Caco-2 (cell line): ENCODE results near the gene CTIF. TPM values are rescaled to one million over a fixed set of nuclear protein-coding genes. Genes with fewer than 3 reads are reported as not detected.

ENCODE experiments used
- BruUV-seq: library from RNA; stranded (reverse); fragments of 400-500 nt; replicated peaks from 2 replicates; lab custom pipeline; 2021; lab: Mats Ljungman, UMichigan
- CTCF ChIA-PET: fragments of 300-600 bp; sonication (Branson Sonifier 250); formaldehyde crosslinking; loops from one replicate; lab custom pipeline; 2022; ENCODE audit warnings: antibody characterized with exemption; lab: Charles Lee
- POLR2A ChIA-PET: fragments of 300-600 bp; sonication (Branson Sonifier 250); formaldehyde crosslinking; loops from one replicate; lab custom pipeline; 2022; ENCODE audit warnings: antibody characterized with exemption; lab: Charles Lee
- DNase-seq, 2 experiments: peaks; one replicate each; pipeline versions ENCODE4 v3.0.0 to v3.0.0-alpha.2; 2020 to 2022
- H3K27me3 ChIP-seq: replicated peaks from 2 replicates; pipeline ENCODE4 v1.6.0; 2011; ENCODE audit warnings: low read length; ENCODE audit not compliant: control insufficient read depth, insufficient read depth
- H3K36me3 ChIP-seq: 2 replicates; pipeline ENCODE4 v1.5.1; 2011; ENCODE audit warnings: low read length; ENCODE audit not compliant: control insufficient read depth, insufficient read depth
- H3K4me1 ChIP-seq: fragments of 250-450 bp; sonication (Bioruptor Pico); 2 replicates; pipeline ENCODE4 v1.5.1; 2020; ENCODE audit warnings: mild to moderate bottlenecking
- H3K4me3 ChIP-seq: 2 replicates; pipeline ENCODE4 v1.5.1; 2011; ENCODE audit warnings: low read depth, mild to moderate bottlenecking, control low read depth, low read length
- H3K9me3 ChIP-seq: fragments of 250-450 bp; sonication (Bioruptor Pico); 2 replicates; pipeline ENCODE4 v1.5.1; 2020; ENCODE audit warnings: mild to moderate bottlenecking, moderate library complexity
- H3K27ac Mint-ChIP-seq: one replicate; pipeline ENCODE4 v1.8.0; 2022; ENCODE audit warnings: mixed read lengths; ENCODE audit not compliant: unreplicated experiment
- H3K27me3 Mint-ChIP-seq: one replicate; pipeline ENCODE4 v1.8.0; 2022; ENCODE audit warnings: mixed read lengths; ENCODE audit not compliant: insufficient read depth, unreplicated experiment
- H3K36me3 Mint-ChIP-seq: one replicate; pipeline ENCODE4 v1.8.0; 2022; ENCODE audit warnings: mild to moderate bottlenecking, mixed read lengths; ENCODE audit not compliant: insufficient read depth, unreplicated experiment
- H3K4me1 Mint-ChIP-seq: one replicate; pipeline ENCODE4 v1.8.0; 2022; ENCODE audit warnings: low read depth, mixed read lengths; ENCODE audit not compliant: unreplicated experiment
- H3K4me3 Mint-ChIP-seq: one replicate; pipeline ENCODE4 v1.8.0; 2022; ENCODE audit warnings: mild to moderate bottlenecking, moderate library complexity, mixed read lengths; ENCODE audit not compliant: unreplicated experiment
- H3K9me3 Mint-ChIP-seq: one replicate; pipeline ENCODE4 v1.8.0; 2022; ENCODE audit warnings: mixed read lengths; ENCODE audit not compliant: unreplicated experiment
- intact Hi-C: fragments of 100-400 bp; cut with micrococcal nuclease; formaldehyde crosslinking; loops from one replicate; pipeline ENCODE4 v1.10.0; 2022; ENCODE audit not compliant: unreplicated experiment
- total RNA-seq: library from RNA; stranded (reverse); gene quantifications from 2 replicates; pipeline ENCODE4 v1.2.3, GENCODE V29; 2022
- TF ChIP-seq, protein P1 (sequence below), 2 experiments: fragments of 200-600 bp in 1 of 2; IDR thresholded peaks; 1 replicate in 1 of 2; 2 replicates in 1 of 2; pipeline versions ENCODE4 v1.5.1 to v1.8.0; 2011 to 2022; ENCODE audit warnings: antibody characterized with exemption in 1 of 2, control low read depth in 1 of 2, inconsistent platforms in 1 of 2, low read depth in 1 of 2, low read length in 1 of 2, mild to moderate bottlenecking in 1 of 2, moderate library complexity in 1 of 2; ENCODE audit not compliant: insufficient read depth in 1 of 2, severe bottlenecking in 1 of 2, unreplicated experiment in 1 of 2

Gene CTIF
- total RNA-seq, 1 experiment from 2014 or later: 19.9 TPM

DNA sequence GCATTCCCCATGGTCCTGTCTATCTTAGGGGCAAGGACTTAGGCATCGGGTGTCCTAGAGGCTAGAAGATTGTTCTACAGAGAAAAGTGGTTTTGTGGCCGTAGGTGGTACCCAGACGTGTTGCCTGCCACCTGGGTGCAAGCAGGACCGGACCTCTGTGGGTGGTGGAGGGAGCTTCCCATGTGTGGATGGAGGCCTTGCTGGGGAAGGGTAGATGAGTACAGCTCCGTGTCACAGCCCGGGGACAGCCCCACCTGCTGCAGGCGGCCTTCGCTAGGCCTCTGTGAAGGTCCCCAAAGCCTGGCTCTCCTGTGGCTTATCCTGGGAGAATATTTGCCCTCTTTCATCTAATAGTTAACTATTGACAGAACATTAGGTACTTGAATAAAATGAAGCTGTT is 25.3 kb downstream of the CTIF start:
- Histone ChIP-seq H3K9me3 (no peaks in the 10 kb centered on the region), H3K4me3 (no peak overlapping the region), H3K4me1 (no peaks in the 10 kb centered on the region), H3K36me3 (no peaks in the 10 kb centered on the region), H3K27me3 (no peaks in the 10 kb centered on the region)
- Mint-ChIP-seq H3K4me3 (no peak overlapping the region), H3K36me3 (no peaks in the 10 kb centered on the region), H3K4me1 (no peaks in the 10 kb centered on the region), H3K27me3 (no peaks in the 10 kb centered on the region), H3K27ac (no peak overlapping the region), H3K9me3 (no peaks in the 10 kb centered on the region)
- CTCF ChIA-PET: no interaction called here
- no TSS peak for BruUV-seq
- no peak for DNase-seq
- TF ChIP-seq, protein P1, sequence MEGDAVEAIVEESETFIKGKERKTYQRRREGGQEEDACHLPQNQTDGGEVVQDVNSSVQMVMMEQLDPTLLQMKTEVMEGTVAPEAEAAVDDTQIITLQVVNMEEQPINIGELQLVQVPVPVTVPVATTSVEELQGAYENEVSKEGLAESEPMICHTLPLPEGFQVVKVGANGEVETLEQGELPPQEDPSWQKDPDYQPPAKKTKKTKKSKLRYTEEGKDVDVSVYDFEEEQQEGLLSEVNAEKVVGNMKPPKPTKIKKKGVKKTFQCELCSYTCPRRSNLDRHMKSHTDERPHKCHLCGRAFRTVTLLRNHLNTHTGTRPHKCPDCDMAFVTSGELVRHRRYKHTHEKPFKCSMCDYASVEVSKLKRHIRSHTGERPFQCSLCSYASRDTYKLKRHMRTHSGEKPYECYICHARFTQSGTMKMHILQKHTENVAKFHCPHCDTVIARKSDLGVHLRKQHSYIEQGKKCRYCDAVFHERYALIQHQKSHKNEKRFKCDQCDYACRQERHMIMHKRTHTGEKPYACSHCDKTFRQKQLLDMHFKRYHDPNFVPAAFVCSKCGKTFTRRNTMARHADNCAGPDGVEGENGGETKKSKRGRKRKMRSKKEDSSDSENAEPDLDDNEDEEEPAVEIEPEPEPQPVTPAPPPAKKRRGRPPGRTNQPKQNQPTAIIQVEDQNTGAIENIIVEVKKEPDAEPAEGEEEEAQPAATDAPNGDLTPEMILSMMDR (IDR thresholded peaks at IDR 0.05; ENCODE audit: insufficient read depth in 1 of 2, low read depth in 1 of 2, low read length in 1 of 2, severe bottlenecking in 1 of 2, unreplicated experiment in 1 of 2): no peak
- intact Hi-C loops: no loop called here
- POLR2A ChIA-PET: no interaction called here

DNA sequence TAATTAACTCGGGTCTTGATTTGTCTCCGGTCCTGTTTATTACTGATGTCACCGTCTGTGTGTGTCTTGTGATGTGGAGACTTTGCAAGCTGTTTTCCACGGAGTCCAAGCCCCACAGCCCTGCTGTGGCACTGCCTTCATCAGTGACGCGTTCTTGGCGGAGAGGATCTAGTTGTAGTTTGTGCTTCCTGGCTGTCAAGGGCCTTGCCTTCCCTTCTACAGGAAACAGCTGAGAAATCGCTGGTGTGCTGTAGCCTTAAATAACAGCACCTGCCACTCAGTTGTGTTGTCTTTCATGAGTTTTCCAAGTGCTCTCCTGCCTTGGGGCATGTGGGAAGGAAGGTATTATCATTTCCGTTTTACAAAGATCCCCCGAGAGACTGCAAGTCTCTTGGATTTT is 26.3 kb downstream of the CTIF start:
- no peaks in the 10 kb centered on the region for H3K9me3 Mint-ChIP-seq
- no peaks in the 10 kb centered on the region for H3K36me3 Mint-ChIP-seq
- Histone ChIP-seq H3K36me3 (no peaks in the 10 kb centered on the region), H3K4me1 (no peaks in the 10 kb centered on the region), H3K9me3 (no peaks in the 10 kb centered on the region), H3K4me3 (no peak overlapping the region), H3K27me3 (no peaks in the 10 kb centered on the region)
- no peaks in the 10 kb centered on the region for H3K4me1 Mint-ChIP-seq
- TF ChIP-seq, protein P1 (IDR thresholded peaks at IDR 0.05; ENCODE audit: insufficient read depth in 1 of 2, low read depth in 1 of 2, low read length in 1 of 2, severe bottlenecking in 1 of 2, unreplicated experiment in 1 of 2): no peak
- intact Hi-C loops: no loop called here
- ChIA-PET CTCF (no interaction called here), POLR2A (no interaction called here)
- no peak overlapping the region for H3K4me3 Mint-ChIP-seq
- H3K27ac Mint-ChIP-seq: no peak overlapping the region
- BruUV-seq: no TSS peak
- no peak for DNase-seq
- H3K27me3 Mint-ChIP-seq: no peaks in the 10 kb centered on the region

DNA sequence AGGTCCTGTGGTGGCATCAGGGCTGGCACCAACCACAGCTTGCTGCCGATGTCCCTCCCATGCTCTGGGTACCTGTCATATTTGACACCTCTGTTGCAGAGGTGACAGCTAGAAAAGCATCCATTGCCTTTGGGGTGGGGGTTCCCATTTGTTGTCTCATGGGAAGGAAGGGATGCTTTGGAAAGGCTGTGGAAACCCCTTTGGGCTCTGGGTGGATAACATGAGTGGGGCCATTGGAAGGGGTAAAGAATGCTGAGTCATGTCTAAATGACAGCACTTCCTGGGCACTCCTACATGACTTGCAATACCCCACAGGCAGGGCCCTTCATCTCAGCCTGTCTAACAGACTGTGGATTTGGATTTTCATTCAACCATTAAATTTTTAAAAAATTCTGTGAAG is 27.8 kb downstream of the CTIF start:
- no peak for DNase-seq
- H3K27ac Mint-ChIP-seq: no peak overlapping the region
- Histone ChIP-seq H3K4me3 (no peak overlapping the region), H3K9me3 (no peaks in the 10 kb centered on the region), H3K27me3 (no peaks in the 10 kb centered on the region), H3K36me3 (no peaks in the 10 kb centered on the region), H3K4me1 (no peaks in the 10 kb centered on the region)
- TF ChIP-seq, protein P1 (IDR thresholded peaks at IDR 0.05; ENCODE audit: insufficient read depth in 1 of 2, low read depth in 1 of 2, low read length in 1 of 2, severe bottlenecking in 1 of 2, unreplicated experiment in 1 of 2): no peak
- intact Hi-C loops: no loop called here
- BruUV-seq: no TSS peak
- no peaks in the 10 kb centered on the region for H3K4me1 Mint-ChIP-seq
- ChIA-PET POLR2A (no interaction called here), CTCF (no interaction called here)
- H3K36me3 Mint-ChIP-seq: no peaks in the 10 kb centered on the region
- H3K4me3 Mint-ChIP-seq: no peak overlapping the region
- no peaks in the 10 kb centered on the region for H3K27me3 Mint-ChIP-seq
- H3K9me3 Mint-ChIP-seq: no peaks in the 10 kb centered on the region
